Stimulated activated naive B cell treated with anti-CD40 and anti-IgM and Interleukin-4, amounts not matched to agents 10 μg/mL and 1 μg/mL and 100 μg/mL, for 72 hours (primary cell): ENCODE data around the gene CBX1.

Source experiments
- ATAC-seq, 2 donors: fragments of 150-1000 bp; cut with Tn5 transposase; replicated peaks; 2 replicates each; pipeline ENCODE4 v1.10.0; 2021; ENCODE audit warnings: moderate library complexity in 1 of 2
- DNase-seq: peaks from one replicate; pipeline ENCODE4 v3.0.0; 2021
- H3K27ac Mint-ChIP-seq: one replicate; pipeline ENCODE4 v1.8.0; 2022; ENCODE audit warnings: mild to moderate bottlenecking, mixed read lengths
- H3K27me3 Mint-ChIP-seq, 2 donors: one replicate each; pipeline ENCODE4 v1.8.0; 2022; ENCODE audit warnings: mixed read lengths in 2 of 2
- H3K36me3 Mint-ChIP-seq, 2 donors: one replicate each; pipeline ENCODE4 v1.8.0; 2022; ENCODE audit warnings: mixed read lengths in 2 of 2, mild to moderate bottlenecking in 1 of 2
- H3K4me1 Mint-ChIP-seq, 2 donors: one replicate each; pipeline ENCODE4 v1.8.0; 2022; ENCODE audit warnings: mixed read lengths in 2 of 2, mild to moderate bottlenecking in 1 of 2
- H3K4me3 Mint-ChIP-seq, 2 donors: one replicate each; pipeline ENCODE4 v1.8.0; 2022; ENCODE audit warnings: mild to moderate bottlenecking in 2 of 2, mixed read lengths in 2 of 2, moderate library complexity in 1 of 2
- H3K9me3 Mint-ChIP-seq, 2 donors: one replicate each; pipeline ENCODE4 v1.8.0; 2022; ENCODE audit warnings: mixed read lengths in 2 of 2, mild to moderate bottlenecking in 1 of 2

The CBX1 gene

DNA sequence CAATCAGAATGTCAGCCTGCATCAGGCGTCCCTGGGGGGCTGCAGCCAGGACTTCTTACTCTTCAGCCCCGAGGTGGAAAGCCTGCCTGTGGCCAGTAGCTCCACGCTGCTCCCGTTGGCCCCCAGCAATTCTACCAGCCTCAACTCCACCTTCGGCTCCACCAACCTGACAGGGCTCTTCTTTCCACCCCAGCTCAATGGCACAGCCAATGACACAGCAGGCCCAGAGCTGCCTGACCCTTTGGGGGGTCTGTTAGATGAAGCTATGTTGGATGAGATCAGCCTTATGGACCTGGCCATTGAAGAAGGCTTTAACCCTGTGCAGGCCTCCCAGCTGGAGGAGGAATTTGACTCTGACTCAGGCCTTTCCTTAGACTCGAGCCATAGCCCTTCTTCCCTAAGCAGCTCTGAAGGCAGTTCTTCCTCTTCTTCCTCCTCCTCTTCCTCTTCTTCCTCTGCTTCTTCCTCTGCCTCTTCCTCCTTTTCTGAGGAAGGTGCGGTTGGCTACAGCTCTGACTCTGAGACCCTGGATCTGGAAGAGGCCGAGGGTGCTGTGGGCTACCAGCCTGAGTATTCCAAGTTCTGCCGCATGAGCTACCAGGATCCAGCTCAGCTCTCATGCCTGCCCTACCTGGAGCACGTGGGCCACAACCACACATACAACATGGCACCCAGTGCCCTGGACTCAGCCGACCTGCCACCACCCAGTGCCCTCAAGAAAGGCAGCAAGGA, 42.7 kb downstream of the CBX1 start:
- Mint-ChIP-seq H3K36me3 (peaks cover 53 to 68% of the 10 kb centered on the region in 2 donors), H3K4me3 (no peak overlapping the region), H3K27ac (peak overlapping the region; percentile 59), H3K9me3 (no peaks in the 10 kb centered on the region), H3K4me1 (peaks cover 31 to 35% of the 10 kb centered on the region in 2 donors), H3K27me3 (no peaks in the 10 kb centered on the region)
- no peak for ATAC-seq
- DNase-seq, result no peak

DNA sequence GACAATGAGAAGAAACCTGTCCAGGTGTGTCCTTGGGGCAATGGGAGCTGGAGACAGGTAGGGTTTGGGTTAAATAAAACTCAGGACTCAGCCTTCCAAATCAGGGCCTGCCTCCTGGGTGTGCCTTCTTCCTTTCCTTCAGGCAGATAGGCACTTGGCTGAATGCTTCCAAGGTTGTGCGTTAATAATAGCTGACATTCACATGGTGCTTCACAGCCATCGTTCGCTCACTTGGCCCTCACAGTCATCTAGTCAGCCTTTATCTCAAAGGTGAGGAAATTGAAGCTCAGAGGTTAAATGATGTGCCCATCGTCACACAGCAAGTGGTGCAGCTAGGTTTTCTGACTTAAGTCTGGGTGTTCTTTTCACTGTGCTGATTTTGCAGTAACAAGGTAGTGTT, 43.7 kb downstream of the CBX1 start:
- no peak for ATAC-seq
- H3K4me1 Mint-ChIP-seq, result peaks cover 39 to 44% of the 10 kb centered on the region in 2 donors
- no peak overlapping the region for H3K4me3 Mint-ChIP-seq

DNA sequence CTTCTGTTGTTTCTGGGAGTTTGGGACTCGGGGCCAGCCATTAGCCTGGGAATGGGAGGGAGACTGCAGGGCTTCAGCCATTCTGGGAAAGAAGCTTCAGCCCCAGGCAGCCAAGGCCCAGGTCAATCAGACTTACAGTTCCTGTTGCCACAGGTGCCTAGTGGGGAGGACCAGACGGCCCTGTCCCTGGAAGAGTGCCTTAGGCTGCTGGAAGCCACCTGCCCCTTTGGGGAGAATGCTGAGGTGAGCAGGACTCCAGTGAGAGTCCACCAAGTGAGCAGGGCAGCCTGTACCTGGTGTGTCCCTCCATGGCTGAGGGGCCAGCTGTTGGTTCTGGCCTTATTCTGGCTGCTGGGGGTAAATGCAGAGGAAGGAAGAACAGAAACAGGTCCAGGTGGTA, 44.4 kb downstream of the CBX1 start:
- Mint-ChIP-seq H3K4me3 (no peak overlapping the region), H3K27me3 (no peaks in the 10 kb centered on the region), H3K4me1 (peaks cover 43 to 51% of the 10 kb centered on the region in 2 donors), H3K27ac (peak overlapping the region; percentile 94), H3K9me3 (no peaks in the 10 kb centered on the region), H3K36me3 (peaks cover 55 to 75% of the 10 kb centered on the region in 2 donors)
- ATAC-seq, result no peak
- no peak for DNase-seq

More for the DNA sequence above, 43.7 kb downstream of the CBX1 start:
- DNase-seq, result no peak
- Mint-ChIP-seq H3K9me3 (no peaks in the 10 kb centered on the region), H3K27me3 (no peaks in the 10 kb centered on the region), H3K27ac (peak overlapping the region; percentile 14), H3K36me3 (peaks cover 57 to 73% of the 10 kb centered on the region in 2 donors)

DNA sequence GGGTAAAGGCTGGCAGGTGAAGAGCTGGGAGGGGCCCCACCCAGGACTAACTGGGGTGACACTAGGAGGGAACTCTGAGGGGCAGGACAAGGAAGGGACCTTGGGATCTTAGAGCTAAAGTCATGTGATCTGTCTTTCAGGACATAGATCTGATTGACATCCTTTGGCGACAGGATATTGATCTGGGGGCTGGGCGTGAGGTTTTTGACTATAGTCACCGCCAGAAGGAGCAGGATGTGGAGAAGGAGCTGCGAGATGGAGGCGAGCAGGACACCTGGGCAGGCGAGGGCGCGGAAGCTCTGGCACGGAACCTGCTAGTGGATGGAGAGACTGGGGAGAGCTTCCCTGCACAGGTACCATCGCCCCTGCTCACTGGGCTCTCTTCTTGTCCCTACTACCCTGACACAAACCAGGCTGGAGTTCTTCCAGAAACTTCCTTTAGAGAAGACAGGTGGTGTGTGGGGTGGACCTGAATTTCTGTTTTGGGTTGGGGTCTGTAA, 45.0 kb downstream of the CBX1 start:
- no peaks in the 10 kb centered on the region for H3K27me3 Mint-ChIP-seq
- DNase-seq (no peak), ATAC-seq (no peak)
- H3K4me3 Mint-ChIP-seq, result peak overlapping the region; percentile 68 to 70
- H3K4me1 Mint-ChIP-seq, result peaks cover 48 to 57% of the 10 kb centered on the region in 2 donors
- peaks cover 60 to 78% of the 10 kb centered on the region in 2 donors for H3K36me3 Mint-ChIP-seq
- no peaks in the 10 kb centered on the region for H3K9me3 Mint-ChIP-seq
- peak overlapping the region; percentile 94 for H3K27ac Mint-ChIP-seq

DNA sequence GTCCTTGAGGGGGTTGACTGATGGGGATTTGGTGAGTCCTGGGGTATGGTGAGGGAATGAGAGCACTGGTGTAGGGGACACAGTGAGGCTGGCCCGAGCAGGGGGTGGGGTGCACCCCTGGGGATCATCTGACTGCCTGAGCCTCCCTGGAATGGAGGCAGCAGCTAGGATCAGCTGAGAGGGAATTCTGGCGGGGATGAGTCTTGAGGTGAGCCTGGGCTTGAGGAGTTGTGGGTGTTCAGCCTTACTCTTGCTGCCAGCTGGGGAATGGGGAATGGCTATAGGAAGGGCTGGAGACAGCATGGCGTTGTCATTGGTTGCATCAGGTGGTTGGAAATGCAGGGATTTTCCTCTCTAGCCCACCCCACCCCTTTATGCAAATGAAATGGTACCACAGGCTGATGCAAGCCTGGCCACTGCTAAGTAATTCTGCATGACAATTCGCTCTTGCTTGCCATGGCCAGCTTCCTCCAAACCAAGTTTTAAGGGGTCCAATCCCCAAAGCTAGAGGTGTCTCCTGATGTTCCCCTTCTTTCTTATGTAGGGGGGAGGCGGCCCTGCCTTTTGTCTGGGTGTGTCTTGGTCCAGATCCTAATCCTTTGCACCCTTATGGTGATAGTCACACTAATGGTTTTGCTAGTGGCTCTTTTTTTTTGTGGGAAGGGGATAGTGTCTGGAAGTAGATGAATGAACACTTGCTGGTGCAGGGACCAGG, 45.6 kb downstream of the CBX1 start:
- Mint-ChIP-seq H3K4me1 (peaks cover 51 to 63% of the 10 kb centered on the region in 2 donors), H3K27me3 (no peaks in the 10 kb centered on the region), H3K36me3 (peaks cover 60 to 80% of the 10 kb centered on the region in 2 donors), H3K4me3 (peak overlapping the region; percentile 68 to 70), H3K9me3 (no peaks in the 10 kb centered on the region), H3K27ac (peak overlapping the region; percentile 94)
- ATAC-seq (peak; percentile 86 to 92), DNase-seq (no peak)

DNA sequence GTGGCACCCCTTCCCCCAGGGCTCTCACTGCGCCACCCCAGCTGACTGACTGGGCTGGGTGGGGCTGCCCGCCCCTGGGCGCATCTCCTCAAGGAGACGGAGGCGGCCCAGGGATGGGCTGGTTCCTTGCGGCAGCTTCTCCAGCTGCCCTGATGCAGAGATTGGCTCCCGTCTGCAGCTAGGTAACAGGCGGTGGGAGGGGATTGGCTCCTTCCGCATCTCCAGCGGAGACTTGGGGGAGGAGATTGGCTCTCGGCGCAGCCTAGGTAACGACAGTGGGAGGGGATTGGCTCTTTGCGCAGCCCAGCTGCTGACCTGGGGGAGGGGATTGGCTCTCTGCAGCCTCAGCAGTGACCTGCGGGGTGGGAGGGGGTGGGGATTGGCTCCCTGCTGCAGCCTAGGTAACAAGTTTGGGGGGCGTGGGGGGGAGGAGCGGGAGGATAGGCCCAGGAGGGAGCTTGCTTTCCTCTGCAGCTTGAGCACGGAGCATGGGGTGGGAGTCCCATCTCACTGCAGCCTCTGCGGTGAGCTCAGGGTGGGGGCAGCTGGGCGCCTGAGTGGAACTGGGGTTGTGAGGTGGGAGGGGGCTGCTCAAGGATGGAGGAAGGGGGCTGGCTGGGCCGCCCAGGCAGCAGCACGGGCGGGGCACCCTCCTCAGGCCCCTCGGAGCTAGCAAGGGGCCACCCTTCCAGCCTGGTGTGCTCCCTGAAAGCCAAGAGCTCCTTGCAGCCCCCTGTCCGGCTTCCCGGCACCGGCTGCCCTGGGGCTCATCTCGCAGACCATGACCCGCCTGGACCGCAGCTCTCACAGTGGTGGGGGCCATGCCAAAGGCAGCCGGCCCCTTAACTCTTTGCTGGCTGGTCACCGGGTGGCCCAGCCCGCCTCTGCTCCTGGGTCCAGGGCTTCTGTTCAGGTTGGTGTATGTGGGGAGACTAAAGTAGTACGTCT, 46.8 kb downstream of the CBX1 start:
- no peak for DNase-seq
- H3K27me3 Mint-ChIP-seq, result no peaks in the 10 kb centered on the region
- H3K9me3 Mint-ChIP-seq, result no peaks in the 10 kb centered on the region
- peak overlapping the region; percentile 94 for H3K27ac Mint-ChIP-seq
- ATAC-seq, result no peak
- H3K4me1 Mint-ChIP-seq, result peaks cover 56 to 75% of the 10 kb centered on the region in 2 donors
- H3K4me3 Mint-ChIP-seq, result peak overlapping the region; percentile 68 to 70
- H3K36me3 Mint-ChIP-seq, result peaks cover 58 to 79% of the 10 kb centered on the region in 2 donors

DNA sequence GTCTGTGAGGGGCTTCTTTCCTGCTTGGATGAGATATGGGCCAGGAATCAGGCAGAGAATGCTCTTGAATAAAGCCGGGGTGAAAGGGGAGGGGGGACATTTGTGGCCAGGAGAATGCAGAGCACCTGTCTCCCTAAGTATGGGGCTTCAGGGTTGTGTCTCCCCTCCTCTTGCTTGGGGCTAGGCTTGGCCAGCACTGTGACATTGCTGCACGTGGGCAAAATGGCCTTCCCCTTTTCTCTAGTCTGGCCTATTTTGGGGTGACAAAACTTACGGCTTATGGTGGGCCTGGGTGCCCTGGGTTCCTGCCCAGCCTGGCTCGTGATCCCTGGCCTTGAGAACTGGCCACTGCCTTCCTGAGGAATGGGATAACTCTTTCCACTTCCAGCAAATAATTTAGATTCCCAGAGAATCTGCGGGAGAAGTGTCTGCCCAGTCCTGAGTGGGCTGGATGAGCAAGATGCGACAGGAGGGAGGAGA, 47.5 kb downstream of the CBX1 start:
- Mint-ChIP-seq H3K36me3 (peaks cover 51 to 74% of the 10 kb centered on the region in 2 donors), H3K4me3 (peak overlapping the region in 1 of 2 donors; percentile 49), H3K27ac (peak overlapping the region; percentile 62), H3K27me3 (no peaks in the 10 kb centered on the region), H3K9me3 (no peaks in the 10 kb centered on the region), H3K4me1 (peaks cover 56 to 79% of the 10 kb centered on the region in 2 donors)
- no peak for DNase-seq
- ATAC-seq, result no peak

DNA sequence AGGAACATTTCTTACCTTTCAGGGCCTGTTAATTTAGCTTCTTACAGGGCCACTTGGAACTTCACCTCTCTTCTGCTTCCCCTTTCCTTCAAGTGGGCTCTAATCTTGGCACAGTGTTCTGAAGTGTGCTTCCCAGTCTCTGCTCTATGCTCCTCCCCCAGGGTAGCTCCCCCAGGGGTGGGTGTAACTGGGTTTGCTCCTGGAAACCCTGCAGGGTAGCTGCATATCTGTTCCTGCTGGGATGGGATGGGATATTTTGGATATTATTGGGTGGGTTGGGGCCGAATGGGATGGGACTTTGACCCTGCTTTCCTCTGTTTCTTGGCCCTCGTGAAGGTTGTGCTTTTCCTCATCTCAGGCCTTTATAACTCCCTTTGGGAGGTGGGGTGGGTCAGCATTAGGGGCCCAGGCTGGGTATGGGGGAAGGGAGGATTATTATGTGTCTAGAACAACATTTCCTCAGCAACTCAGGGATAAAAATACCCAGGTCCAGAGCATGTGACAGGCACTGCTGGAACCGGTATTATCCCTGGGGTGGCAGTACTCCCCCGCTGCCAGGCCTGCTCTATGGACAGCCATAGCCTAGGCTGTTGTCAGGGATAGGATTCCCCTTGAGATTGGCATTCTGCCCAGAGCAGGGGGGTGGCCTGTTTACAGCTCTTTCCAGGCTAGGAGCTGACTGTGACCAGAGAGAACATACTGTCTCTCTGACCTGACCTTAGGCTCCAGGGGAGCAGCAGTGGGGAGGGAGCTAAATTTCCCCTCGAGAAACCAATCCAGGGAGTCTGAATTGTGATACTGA, 48.1 kb downstream of the CBX1 start:
- Mint-ChIP-seq H3K27me3 (no peaks in the 10 kb centered on the region), H3K27ac (peak overlapping the region; percentile 62), H3K9me3 (no peaks in the 10 kb centered on the region), H3K4me3 (peak overlapping the region; percentile 57 to 58), H3K4me1 (peaks cover 56 to 79% of the 10 kb centered on the region in 2 donors), H3K36me3 (peaks cover 48 to 69% of the 10 kb centered on the region in 2 donors)
- ATAC-seq (no peak), DNase-seq (no peak)

DNA sequence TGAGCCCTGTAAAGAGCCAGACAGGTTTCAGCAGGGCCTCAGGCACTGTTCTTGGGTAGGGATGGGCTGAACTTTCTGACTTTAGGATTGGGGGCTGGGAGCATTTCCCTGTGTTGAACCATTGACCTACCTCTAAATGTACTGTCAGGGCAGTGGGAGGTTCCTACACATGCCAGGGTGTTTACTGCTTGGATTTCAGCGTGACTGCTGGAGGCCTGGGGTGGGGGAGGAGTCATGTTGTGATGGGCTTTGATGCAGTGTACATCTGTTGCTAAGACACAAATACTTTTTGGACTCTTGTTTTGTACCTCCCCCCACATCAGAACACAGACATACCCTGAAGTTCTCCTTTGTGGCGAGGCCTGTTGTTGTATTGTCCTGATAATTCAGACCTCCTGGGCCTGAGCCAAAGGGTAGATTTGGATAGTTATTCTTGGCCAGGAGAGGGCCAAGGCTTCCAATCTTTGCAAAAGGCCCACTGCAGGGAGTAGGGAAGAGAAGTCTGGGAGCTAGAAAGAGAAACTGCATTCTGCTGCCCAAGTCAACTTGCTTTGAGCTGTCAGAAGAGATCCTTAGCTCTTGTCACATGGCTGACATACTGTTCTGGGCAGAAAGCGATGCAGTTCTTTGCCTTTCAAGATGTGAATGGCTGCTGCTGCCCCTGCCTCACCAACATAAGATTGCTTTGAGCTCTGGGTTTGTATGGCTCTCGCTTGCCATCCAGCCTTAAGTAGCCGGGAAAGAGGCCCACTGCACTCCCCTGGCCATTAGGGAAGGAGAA, 49.4 kb downstream of the CBX1 start:
- H3K36me3 Mint-ChIP-seq, result peaks cover 43 to 63% of the 10 kb centered on the region in 2 donors
- H3K4me3 Mint-ChIP-seq, result peak overlapping the region in 1 of 2 donors; percentile 47
- peaks cover 56 to 86% of the 10 kb centered on the region in 2 donors for H3K4me1 Mint-ChIP-seq
- no peaks in the 10 kb centered on the region for H3K27me3 Mint-ChIP-seq
- peak overlapping the region; percentile 68 for H3K27ac Mint-ChIP-seq
- ATAC-seq (no peak), DNase-seq (no peak)
- no peaks in the 10 kb centered on the region for H3K9me3 Mint-ChIP-seq

DNA sequence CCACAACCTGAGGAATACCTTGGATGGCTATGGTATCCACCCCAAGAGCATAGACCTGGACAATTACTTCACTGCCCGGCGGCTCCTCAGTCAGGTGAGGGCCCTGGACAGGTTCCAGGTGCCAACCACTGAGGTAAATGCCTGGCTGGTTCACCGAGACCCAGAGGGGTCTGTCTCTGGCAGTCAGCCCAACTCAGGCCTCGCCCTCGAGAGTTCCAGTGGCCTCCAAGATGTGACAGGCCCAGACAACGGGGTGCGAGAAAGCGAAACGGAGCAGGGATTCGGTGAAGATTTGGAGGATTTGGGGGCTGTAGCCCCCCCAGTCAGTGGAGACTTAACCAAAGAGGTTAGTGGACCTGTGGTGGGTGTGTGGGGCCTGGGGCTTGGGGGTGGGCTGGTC, 50.0 kb downstream of the CBX1 start:
- Mint-ChIP-seq H3K9me3 (no peaks in the 10 kb centered on the region), H3K4me3 (peak overlapping the region in 1 of 2 donors; percentile 47), H3K36me3 (peaks cover 40 to 60% of the 10 kb centered on the region in 2 donors), H3K27me3 (no peaks in the 10 kb centered on the region), H3K4me1 (peaks cover 53 to 86% of the 10 kb centered on the region in 2 donors), H3K27ac (no peak overlapping the region)
- DNase-seq (no peak), ATAC-seq (no peak)

DNA sequence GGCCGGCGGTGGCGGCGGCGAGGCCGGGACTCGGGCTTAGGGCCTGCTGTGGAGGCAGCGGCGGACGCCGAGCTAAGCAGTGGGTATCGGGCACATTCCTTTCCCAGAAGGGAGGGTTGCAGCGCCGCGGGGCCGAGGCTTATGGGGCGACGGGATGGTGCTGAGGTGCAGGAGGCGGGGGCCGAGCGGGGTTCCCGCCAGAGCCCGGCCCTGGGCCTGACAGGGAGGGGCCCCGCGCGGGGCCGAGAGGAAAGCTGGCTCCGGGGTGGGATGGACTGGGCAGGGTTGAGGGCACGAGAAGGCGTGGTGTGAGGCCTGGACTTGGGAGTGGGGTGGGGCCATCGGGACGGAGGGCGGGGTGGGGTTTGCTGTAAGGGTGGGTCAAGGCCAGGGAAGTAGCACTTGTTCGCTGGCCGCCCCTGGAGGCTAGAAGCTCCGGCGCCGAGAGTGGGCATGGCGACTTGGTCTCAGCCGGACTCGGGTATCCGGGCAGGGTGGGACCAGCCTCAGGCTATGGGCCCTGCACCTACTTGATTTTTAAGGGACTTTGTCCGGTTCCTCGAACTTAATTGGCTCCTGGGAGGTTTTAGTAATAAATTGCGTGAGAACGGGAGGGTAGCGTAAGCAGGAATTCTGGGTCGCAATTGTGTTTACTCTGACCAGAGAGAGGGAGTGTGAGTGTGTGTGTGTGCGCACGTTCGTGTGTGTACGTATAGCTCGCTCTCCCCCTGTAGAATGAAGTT, 52.7 kb downstream of the CBX1 start:
- peaks cover 39 to 72% of the 10 kb centered on the region in 2 donors for H3K4me1 Mint-ChIP-seq
- no peaks in the 10 kb centered on the region for H3K9me3 Mint-ChIP-seq
- H3K27ac Mint-ChIP-seq, result peak overlapping the region; percentile 99
- no peak for DNase-seq
- H3K4me3 Mint-ChIP-seq, result peak overlapping the region; percentile 86 to 94
- peaks cover 24 to 49% of the 10 kb centered on the region in 2 donors for H3K36me3 Mint-ChIP-seq
- H3K27me3 Mint-ChIP-seq, result no peaks in the 10 kb centered on the region
- peak; percentile 51 to 60 for ATAC-seq
